Fibroblast of lung (primary cell): ENCODE results near the gene CFAP46. TPM values are rescaled to one million over a fixed set of nuclear protein-coding genes. Genes with fewer than 3 reads are reported as not detected.

ENCODE experiments used
- DNase-seq, 2 donors: peaks; one replicate each; pipeline versions ENCODE4 v3.0.0 to v3.0.0-alpha.2; 2010; ENCODE audit warnings: low read depth in 2 of 2
- H2AFZ ChIP-seq: 2 replicates; pipeline ENCODE4 v1.5.1; 2012; ENCODE audit warnings: low read length, control low read depth, inconsistent platforms
- H3K27ac ChIP-seq: 2 replicates; pipeline ENCODE4 v1.5.1; 2011; ENCODE audit warnings: low read length, control low read depth; ENCODE audit not compliant: insufficient read depth
- H3K27me3 ChIP-seq: 2 replicates; pipeline ENCODE4 v1.5.1; 2011; ENCODE audit warnings: mild to moderate bottlenecking, low read length; ENCODE audit not compliant: control insufficient read depth, insufficient read depth
- H3K36me3 ChIP-seq: 2 replicates; pipeline ENCODE4 v1.5.1; 2011; ENCODE audit warnings: low read length; ENCODE audit not compliant: control insufficient read depth, insufficient read depth
- H3K4me1 ChIP-seq: 2 replicates; pipeline ENCODE4 v1.5.1; 2011; ENCODE audit warnings: low read length; ENCODE audit not compliant: control insufficient read depth, insufficient read depth; ENCODE audit errors: extremely low read depth
- H3K4me2 ChIP-seq: 2 replicates; pipeline ENCODE4 v1.5.1; 2011; ENCODE audit warnings: low read length, control low read depth; ENCODE audit not compliant: insufficient read depth; ENCODE audit errors: extremely low read depth
- H3K4me3 ChIP-seq, 4 experiments: fragments of 200-600 bp in 1 of 4; sonication (generic) in 1 of 4; replicated peaks in 1 of 4; 2 replicates each; pipeline ENCODE4 v1.5.1; 2011 to 2016; ENCODE audit warnings: low read length in 4 of 4, low read depth in 3 of 4, mild to moderate bottlenecking in 3 of 4, control low read depth in 2 of 4, inconsistent platforms in 1 of 4, mixed read lengths in 1 of 4; ENCODE audit not compliant: insufficient read depth in 1 of 4; ENCODE audit errors: control extremely low read depth in 1 of 4
- H3K79me2 ChIP-seq: 2 replicates; pipeline ENCODE4 v1.5.1; 2012; ENCODE audit warnings: mild to moderate bottlenecking, low read length, inconsistent platforms; ENCODE audit not compliant: control insufficient read depth, insufficient read depth
- H3K9ac ChIP-seq: 2 replicates; pipeline ENCODE4 v1.5.1; 2011; ENCODE audit warnings: mild to moderate bottlenecking, low read length, control low read depth; ENCODE audit not compliant: insufficient read depth
- H3K9me3 ChIP-seq: 2 replicates; pipeline ENCODE4 v1.5.1; 2012; ENCODE audit warnings: low read depth, low read length; ENCODE audit not compliant: control insufficient read depth, insufficient read depth
- H4K20me1 ChIP-seq: 2 replicates; pipeline ENCODE4 v1.5.1; 2011; ENCODE audit warnings: low read length; ENCODE audit not compliant: control insufficient read depth, insufficient read depth; ENCODE audit errors: extremely low read depth
- EZH2 ChIP-seq: IDR thresholded peaks from 2 replicates; pipeline ENCODE4 v1.5.1; 2012; ENCODE audit warnings: low read length, control low read depth, mild to moderate bottlenecking; ENCODE audit errors: missing control alignments
- polyA plus RNA-seq, 2 donors: library from polyadenylated mRNA; depleted of rRNA in 1 of 2; stranded (reverse) in 1 of 2; unstranded in 1 of 2; fragments of >200 nt; gene quantifications; 2 replicates each; pipeline ENCODE4 v1.2.1, GENCODE V29; 2011 to 2012; ENCODE audit warnings: missing spikeins in 1 of 2
- total RNA-seq: library from RNA; depleted of rRNA; stranded (reverse); fragments of >200 nt; gene quantifications from 2 replicates; pipeline ENCODE4 v1.2.1, GENCODE V29; 2014
- TF ChIP-seq, protein P1 (sequence below), 2 donors: IDR thresholded peaks in 1 of 2; conservative IDR thresholded peaks in 1 of 2; 1 replicate in 1 of 2; 2 replicates in 1 of 2; pipeline ENCODE4 v1.5.1; 2011 to 2012; ENCODE audit warnings: low read length in 2 of 2, control low read depth in 1 of 2, inconsistent platforms in 1 of 2, low read depth in 1 of 2, mild to moderate bottlenecking in 1 of 2

CFAP46 gene
- total and polyA plus RNA-seq, 2 donors (not counting 1 experiment from before 2014, with no cell fraction given) = 0.25 to 0.66 TPM

DNA sequence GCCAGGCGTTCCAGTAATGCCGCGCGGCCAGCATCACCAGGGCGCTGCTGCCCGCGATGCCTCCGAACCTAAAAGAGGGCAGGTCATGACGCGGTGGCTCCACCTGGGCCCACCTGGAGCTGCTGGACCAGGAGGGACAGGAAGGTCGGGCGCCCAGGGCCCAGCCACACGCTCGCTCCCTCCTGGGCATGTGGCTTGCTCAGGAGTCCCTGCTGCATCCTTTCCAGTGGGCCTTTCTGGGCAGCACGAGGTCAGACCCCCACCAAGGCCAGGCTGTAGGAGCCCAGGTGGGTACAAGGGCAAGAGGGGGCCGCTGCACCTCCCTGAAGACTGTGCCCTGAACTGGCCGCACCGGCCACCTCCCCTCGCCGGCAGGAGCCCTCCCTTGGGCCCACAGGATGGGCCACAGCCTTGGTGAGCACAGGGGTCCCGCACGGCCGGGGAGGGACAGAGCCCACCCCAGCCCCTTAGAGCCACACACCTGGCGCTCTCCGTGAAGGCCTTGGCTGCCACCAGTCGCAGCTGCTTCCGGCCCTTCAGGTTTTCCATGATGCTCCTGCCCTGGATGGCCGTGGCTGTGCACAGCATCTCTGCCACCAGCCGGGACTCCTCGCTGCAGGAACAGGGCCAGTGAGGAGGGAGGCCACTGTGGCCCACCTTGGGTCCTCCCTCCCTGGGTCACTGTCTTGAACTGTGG is 43.2 kb downstream of the CFAP46 start:
- H3K79me2 ChIP-seq = no peaks in the 10 kb centered on the region
- H3K9ac ChIP-seq = no peak overlapping the region
- TF ChIP-seq EZH2 = no peak
- TF ChIP-seq, protein P1, sequence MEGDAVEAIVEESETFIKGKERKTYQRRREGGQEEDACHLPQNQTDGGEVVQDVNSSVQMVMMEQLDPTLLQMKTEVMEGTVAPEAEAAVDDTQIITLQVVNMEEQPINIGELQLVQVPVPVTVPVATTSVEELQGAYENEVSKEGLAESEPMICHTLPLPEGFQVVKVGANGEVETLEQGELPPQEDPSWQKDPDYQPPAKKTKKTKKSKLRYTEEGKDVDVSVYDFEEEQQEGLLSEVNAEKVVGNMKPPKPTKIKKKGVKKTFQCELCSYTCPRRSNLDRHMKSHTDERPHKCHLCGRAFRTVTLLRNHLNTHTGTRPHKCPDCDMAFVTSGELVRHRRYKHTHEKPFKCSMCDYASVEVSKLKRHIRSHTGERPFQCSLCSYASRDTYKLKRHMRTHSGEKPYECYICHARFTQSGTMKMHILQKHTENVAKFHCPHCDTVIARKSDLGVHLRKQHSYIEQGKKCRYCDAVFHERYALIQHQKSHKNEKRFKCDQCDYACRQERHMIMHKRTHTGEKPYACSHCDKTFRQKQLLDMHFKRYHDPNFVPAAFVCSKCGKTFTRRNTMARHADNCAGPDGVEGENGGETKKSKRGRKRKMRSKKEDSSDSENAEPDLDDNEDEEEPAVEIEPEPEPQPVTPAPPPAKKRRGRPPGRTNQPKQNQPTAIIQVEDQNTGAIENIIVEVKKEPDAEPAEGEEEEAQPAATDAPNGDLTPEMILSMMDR (conservative IDR thresholded peaks at IDR 0.05 in 1 of 2, IDR thresholded peaks at IDR 0.05 in 1 of 2; ENCODE audit: low read depth in 1 of 2, low read length in 2 of 2) = no peak
- H3K27ac ChIP-seq = no peak overlapping the region
- no peak overlapping the region for H3K4me3 ChIP-seq
- no peak overlapping the region for H2AFZ ChIP-seq
- no peaks in the 10 kb centered on the region for H3K36me3 ChIP-seq
- H3K4me2 ChIP-seq = no peak overlapping the region
- no peaks in the 10 kb centered on the region for H3K27me3 ChIP-seq
- no peaks in the 10 kb centered on the region for H4K20me1 ChIP-seq
- DNase-seq = no peak
- no peaks in the 10 kb centered on the region for H3K4me1 ChIP-seq
- no peaks in the 10 kb centered on the region for H3K9me3 ChIP-seq

DNA sequence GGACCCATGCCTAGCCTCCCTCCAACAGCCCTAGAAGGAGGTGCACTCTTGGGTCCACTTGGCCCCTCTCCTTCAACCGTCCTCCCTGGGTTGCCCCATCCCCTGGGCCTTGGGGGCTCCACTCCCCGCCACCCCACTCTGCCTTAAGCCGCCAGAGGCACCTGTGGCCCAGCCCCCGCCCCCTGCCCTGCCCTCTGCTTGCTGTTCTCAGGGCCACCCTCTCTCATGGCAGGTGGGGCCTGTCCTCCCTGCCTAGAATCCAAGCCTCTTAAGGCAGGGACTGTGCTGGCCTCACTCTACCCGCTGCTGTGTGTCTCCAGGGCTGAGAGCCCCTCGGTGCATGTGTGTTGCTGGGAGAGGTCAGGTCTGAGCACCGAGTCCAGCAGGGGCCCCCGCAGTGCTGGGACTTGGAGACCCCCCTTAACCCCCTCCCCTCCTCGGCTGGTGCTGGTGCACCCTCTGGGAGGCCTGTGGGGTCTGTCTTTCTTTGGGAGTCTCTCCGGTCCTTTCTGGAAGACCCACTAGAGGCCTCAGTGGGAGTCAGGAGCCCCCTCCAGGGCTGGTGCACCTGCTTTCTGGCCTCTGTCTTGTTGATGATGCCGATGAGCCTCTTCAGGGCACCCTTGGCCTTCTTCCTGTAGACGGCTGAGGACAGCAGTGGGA is 43.8 kb downstream of the CFAP46 start:
- Histone ChIP-seq H3K27me3 (no peaks in the 10 kb centered on the region), H3K27ac (no peak overlapping the region), H3K79me2 (no peaks in the 10 kb centered on the region), H4K20me1 (no peaks in the 10 kb centered on the region), H2AFZ (no peak overlapping the region), H3K4me2 (no peak overlapping the region), H3K4me1 (no peaks in the 10 kb centered on the region), H3K36me3 (no peaks in the 10 kb centered on the region), H3K4me3 (no peak overlapping the region), H3K9me3 (no peaks in the 10 kb centered on the region), H3K9ac (no peak overlapping the region)
- no peak for DNase-seq
- no peak for TF ChIP-seq EZH2
- TF ChIP-seq, protein P1 (conservative IDR thresholded peaks at IDR 0.05 in 1 of 2, IDR thresholded peaks at IDR 0.05 in 1 of 2; ENCODE audit: low read depth in 1 of 2, low read length in 2 of 2) = no peak

DNA sequence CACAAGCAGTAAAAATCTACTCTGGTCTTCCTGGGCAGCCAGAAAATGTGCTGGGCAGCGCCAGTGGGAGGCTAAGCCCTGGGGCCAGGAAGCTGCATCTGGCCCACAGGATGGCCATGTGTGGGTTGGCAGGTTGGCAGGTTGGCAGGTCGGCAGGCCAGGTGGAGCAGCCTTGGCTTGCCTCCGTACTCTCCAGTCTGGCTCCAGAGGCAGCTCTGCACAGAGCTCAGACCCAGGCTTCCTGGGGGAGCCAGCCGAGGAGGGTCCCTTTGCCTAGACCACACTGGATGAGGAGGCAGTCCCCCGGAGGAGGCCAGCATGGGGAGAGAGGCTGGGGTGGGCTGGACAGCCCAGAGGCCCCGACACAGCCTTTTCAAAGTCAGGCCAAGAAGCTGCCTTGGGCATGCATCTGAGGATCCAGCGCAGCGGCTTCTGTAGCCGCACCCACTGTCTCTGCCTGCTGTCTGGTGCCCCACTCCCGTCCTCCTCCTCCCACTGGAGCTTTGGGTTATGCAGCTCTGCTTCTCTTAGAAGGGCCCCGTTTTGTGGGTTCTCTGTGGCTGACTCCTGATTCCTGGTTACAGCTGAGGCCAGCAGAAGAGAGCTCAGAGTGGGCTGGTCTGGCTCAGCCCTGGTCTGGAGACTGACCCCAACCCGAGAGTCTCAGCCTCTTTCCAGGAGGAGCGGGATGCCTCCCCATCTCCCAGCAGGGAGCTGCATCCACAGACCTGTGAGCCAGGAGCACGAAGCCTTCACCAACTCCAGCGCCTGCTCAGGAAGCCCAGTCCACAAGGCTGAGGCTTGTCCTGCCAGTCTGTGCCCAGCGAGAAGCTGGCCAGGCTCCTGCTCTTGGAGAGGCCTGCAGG is 44.6 kb downstream of the CFAP46 start:
- Histone ChIP-seq H2AFZ (no peak overlapping the region), H3K4me3 (no peak overlapping the region), H3K4me1 (no peaks in the 10 kb centered on the region), H3K27me3 (no peaks in the 10 kb centered on the region), H3K27ac (no peak overlapping the region), H3K79me2 (no peaks in the 10 kb centered on the region), H3K9ac (no peak overlapping the region), H4K20me1 (no peaks in the 10 kb centered on the region), H3K9me3 (no peaks in the 10 kb centered on the region), H3K4me2 (no peak overlapping the region), H3K36me3 (no peaks in the 10 kb centered on the region)
- DNase-seq = no peak
- TF ChIP-seq, protein P1 (conservative IDR thresholded peaks at IDR 0.05 in 1 of 2, IDR thresholded peaks at IDR 0.05 in 1 of 2; ENCODE audit: low read depth in 1 of 2, low read length in 2 of 2) = no peak
- no peak for TF ChIP-seq EZH2
